MCF 10A (cell line): ENCODE results near the gene NTF3. TPM values are rescaled to one million over a fixed set of nuclear protein-coding genes. Genes with fewer than 3 reads are reported as not detected.

ENCODE experiments used
- BruUV-seq: library from RNA; stranded (reverse); fragments of 400-500 nt; replicated peaks from 2 replicates; lab custom pipeline; 2021; lab: Mats Ljungman, UMichigan
- CTCF ChIA-PET: fragments of 300-600 bp; sonication (Branson Sonifier 250); formaldehyde crosslinking; extraction: SDS; loops from one replicate; lab custom pipeline; 2021; ENCODE audit warnings: antibody characterized with exemption, inconsistent platforms; lab: Yijun Ruan, JAX
- POLR2A ChIA-PET: fragments of 300-600, 350-650 bp; sonication (Branson Sonifier 250); formaldehyde crosslinking; extraction: SDS; loops from one replicate; lab custom pipeline; 2020; ENCODE audit warnings: antibody characterized with exemption, inconsistent platforms; lab: Yijun Ruan, JAX
- DNase-seq: peaks from one replicate; pipeline ENCODE4 v3.0.0-alpha.2; 2018; ENCODE audit not compliant: unreplicated experiment
- H3K27ac Mint-ChIP-seq: one replicate; pipeline ENCODE4 v1.8.0; 2022; ENCODE audit warnings: mild to moderate bottlenecking, low read depth, mixed read lengths; ENCODE audit not compliant: unreplicated experiment
- H3K27me3 Mint-ChIP-seq: one replicate; pipeline ENCODE4 v1.8.0; 2022; ENCODE audit warnings: mixed read lengths; ENCODE audit not compliant: insufficient read depth, unreplicated experiment
- H3K36me3 Mint-ChIP-seq: one replicate; pipeline ENCODE4 v1.8.0; 2022; ENCODE audit warnings: mild to moderate bottlenecking, moderate library complexity, mixed read lengths; ENCODE audit not compliant: insufficient read depth, unreplicated experiment
- H3K4me1 Mint-ChIP-seq: one replicate; pipeline ENCODE4 v1.8.0; 2022; ENCODE audit warnings: mixed read lengths; ENCODE audit not compliant: insufficient read depth, unreplicated experiment
- H3K4me3 Mint-ChIP-seq: one replicate; pipeline ENCODE4 v1.8.0; 2022; ENCODE audit warnings: mild to moderate bottlenecking, moderate library complexity, mixed read lengths; ENCODE audit not compliant: unreplicated experiment
- H3K9me3 Mint-ChIP-seq: one replicate; pipeline ENCODE4 v1.8.0; 2022; ENCODE audit warnings: mixed read lengths; ENCODE audit not compliant: unreplicated experiment
- CTCF ChIP-seq: fragments of 200-600 bp; IDR thresholded peaks from one replicate; pipeline ENCODE4 v1.8.0; 2022; ENCODE audit warnings: antibody characterized with exemption, mild to moderate bottlenecking; ENCODE audit not compliant: unreplicated experiment
- intact Hi-C: fragments of 100-400 bp; cut with micrococcal nuclease; formaldehyde crosslinking; loops from 2 replicates; pipeline ENCODE4 v1.14.1; 2022
- total RNA-seq: library from RNA; stranded (reverse); gene quantifications from 2 replicates; pipeline ENCODE4 v1.2.3, GENCODE V29; 2022

NTF3 gene
- total RNA-seq, 1 experiment from 2014 or later = not detected

GRCh38 chr12:5505116-5505515, 73.2 kb downstream of the NTF3 start:
- no peak for DNase-seq
- TF ChIP-seq CTCF = no peak
- CTCF ChIA-PET = no interaction called here
- POLR2A ChIA-PET = no interaction called here
- no peak overlapping the region for H3K4me3 Mint-ChIP-seq
- BruUV-seq = no TSS peak
- H3K36me3 Mint-ChIP-seq = no peaks in the 10 kb centered on the region
- H3K4me1 Mint-ChIP-seq = no peaks in the 10 kb centered on the region
- no peak overlapping the region for H3K27ac Mint-ChIP-seq
- intact Hi-C loops = no loop called here
- peaks cover 66% of the 10 kb centered on the region for H3K9me3 Mint-ChIP-seq
- no peaks in the 10 kb centered on the region for H3K27me3 Mint-ChIP-seq

- no peak for DNase-seq
- intact Hi-C loops = no loop called here
- Mint-ChIP-seq H3K4me1 (no peaks in the 10 kb centered on the region), H3K9me3 (peaks cover 64% of the 10 kb centered on the region), H3K27me3 (no peaks in the 10 kb centered on the region), H3K4me3 (no peak overlapping the region), H3K27ac (no peak overlapping the region), H3K36me3 (no peaks in the 10 kb centered on the region)
- ChIA-PET POLR2A (no interaction called here), CTCF (interaction anchor here (0.6 to 0.7 kb wide), 2 partner anchors 25 to 366 kb away, joined by 3 to 4 read pairs; no protein-coding TSS in a partner anchor)
- TF ChIP-seq CTCF = no peak
- no TSS peak for BruUV-seq
Observed at GRCh38 chr12:5505751-5506150, 73.8 kb downstream of the NTF3 start.

- POLR2A ChIA-PET = no interaction called here
- TF ChIP-seq CTCF = no peak
- BruUV-seq = no TSS peak
- Mint-ChIP-seq H3K4me3 (no peak overlapping the region), H3K27ac (no peak overlapping the region), H3K36me3 (no peaks in the 10 kb centered on the region), H3K27me3 (no peaks in the 10 kb centered on the region), H3K4me1 (no peaks in the 10 kb centered on the region), H3K9me3 (peaks cover 64% of the 10 kb centered on the region)
- intact Hi-C loops = no loop called here
- CTCF ChIA-PET = interaction anchor here (0.6 to 0.7 kb wide), 2 partner anchors 26 to 366 kb away, joined by 3 to 4 read pairs; no protein-coding TSS in a partner anchor
- no peak for DNase-seq
Observed at GRCh38 chr12:5506295-5506694, 74.4 kb downstream of the NTF3 start.

- Mint-ChIP-seq H3K36me3 (no peaks in the 10 kb centered on the region), H3K4me3 (no peak overlapping the region), H3K27me3 (no peaks in the 10 kb centered on the region), H3K9me3 (peaks cover 61% of the 10 kb centered on the region), H3K4me1 (no peaks in the 10 kb centered on the region), H3K27ac (no peak overlapping the region)
- ChIA-PET POLR2A (no interaction called here), CTCF (no interaction called here)
- no TSS peak for BruUV-seq
- intact Hi-C loops = no loop called here
- no peak for TF ChIP-seq CTCF
- no peak for DNase-seq
Observed at GRCh38 chr12:5506821-5507231, 74.9 kb downstream of the NTF3 start.
